Glomerular visceral epithelial cell (primary cell): ENCODE measurements around the gene FGD6.
A peak's percentile ranks its signal among the peaks of the same experiment; 100 is the strongest.
"Not testable (repeated sequence)": the region's sequence is repeated elsewhere in the genome, so short reads cannot be mapped to it uniquely, and the experiment has no call there.

Experiments used
- DNase-seq: peaks from one replicate; pipeline ENCODE4 v3.0.0-alpha.2; 2016; ENCODE audit errors: extremely low spot score

FGD6 gene

GRCh38 chr12:95178136-95178535, 39.1 kb downstream of the FGD6 start:
- no peak for DNase-seq

DNA sequence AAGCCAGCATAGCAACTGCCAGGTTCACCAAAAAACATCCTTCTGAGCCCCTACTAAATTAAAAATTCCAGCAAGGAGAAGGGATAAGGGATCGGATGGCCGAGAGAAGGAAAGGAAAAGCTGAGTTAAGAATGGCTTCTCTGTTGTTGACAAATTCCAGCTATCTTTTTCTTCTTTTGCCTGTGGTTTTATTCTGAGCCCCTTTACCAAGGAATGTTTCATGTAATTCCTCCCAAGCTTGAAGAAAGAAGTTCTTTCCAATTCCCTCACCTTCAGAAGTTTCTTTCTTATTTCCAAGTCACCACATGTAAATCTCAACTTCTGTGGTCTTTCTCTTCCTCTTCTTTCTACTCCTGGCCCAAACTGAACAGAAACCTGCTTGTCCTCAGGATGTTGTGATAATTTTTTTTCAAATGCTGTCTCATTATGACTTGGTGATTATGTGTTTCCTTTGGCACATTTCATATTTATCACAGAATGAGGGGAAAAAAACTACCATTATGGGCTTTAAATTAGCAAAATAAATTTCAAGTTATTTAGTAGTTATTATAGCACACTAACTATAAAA, 40.0 kb downstream of the FGD6 start:
- DNase-seq = no peak

DNA sequence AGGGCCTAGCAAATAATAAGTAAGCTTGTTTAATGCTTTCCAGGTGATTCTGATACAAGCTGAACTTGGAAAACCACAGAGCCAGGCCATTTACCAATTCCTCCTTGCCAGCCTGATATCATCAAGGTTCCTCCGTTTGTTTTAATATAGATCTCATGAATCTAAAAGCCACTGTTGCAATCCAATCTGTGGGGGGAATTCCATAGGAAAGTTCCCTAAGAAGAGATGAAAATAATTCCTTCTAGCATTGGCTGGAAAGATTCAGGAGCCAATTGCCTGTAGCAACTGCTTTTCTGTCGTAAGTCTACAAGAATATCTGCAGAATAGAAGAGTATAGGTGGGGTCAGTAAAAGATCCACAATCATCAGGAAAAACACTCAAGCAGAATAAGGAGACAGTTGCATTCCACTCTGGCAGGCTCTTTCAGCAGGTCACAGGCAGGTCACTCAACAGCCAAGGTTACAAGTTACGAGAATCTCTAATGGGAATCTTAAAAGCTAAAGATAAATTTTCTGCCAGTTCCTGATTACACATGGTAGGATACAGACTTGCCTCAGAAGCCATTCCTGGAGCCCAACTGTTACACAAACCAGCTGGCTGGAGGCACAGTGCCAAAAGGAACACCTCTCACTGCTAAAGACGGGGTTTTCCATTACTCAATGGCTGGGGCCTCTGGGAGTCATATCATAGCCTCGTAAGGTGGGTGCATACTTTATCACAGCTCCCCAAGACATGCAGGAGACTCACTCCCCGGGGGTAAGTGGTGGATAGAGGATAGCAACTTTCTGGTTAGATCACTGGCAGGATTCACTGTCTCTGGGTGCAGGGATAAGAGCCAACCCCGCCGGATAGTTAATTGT, 43.6 kb downstream of the FGD6 start:
- peak; percentile 97 for DNase-seq

DNA sequence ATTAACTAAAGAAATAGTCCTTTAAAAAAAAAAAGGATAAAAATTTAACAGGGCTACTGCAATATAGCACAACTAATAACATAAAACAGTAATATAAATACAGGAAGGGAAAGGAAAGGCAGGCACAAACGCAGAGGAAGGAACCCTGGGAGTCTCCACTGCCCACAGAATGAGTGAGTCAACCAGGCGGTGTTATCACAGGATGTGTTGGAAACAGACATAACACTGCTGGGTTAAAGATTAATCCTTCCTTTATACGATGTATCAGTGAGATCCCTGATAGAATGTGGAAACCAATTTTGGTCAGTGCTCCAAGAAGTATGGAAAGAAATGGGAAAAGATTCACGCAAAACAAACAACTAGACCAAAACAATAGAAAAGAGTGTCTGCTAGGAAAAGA, 47.9 kb downstream of the FGD6 start:
- DNase-seq = peak; percentile 89

- DNase-seq = peak; percentile 12
These were observed 48.5 kb downstream of the FGD6 start for GRCh38 chr12:95168746-95169145.

- peak; percentile 15 for DNase-seq
These were observed 52.6 kb downstream of the FGD6 start for GRCh38 chr12:95164656-95165055.

DNA sequence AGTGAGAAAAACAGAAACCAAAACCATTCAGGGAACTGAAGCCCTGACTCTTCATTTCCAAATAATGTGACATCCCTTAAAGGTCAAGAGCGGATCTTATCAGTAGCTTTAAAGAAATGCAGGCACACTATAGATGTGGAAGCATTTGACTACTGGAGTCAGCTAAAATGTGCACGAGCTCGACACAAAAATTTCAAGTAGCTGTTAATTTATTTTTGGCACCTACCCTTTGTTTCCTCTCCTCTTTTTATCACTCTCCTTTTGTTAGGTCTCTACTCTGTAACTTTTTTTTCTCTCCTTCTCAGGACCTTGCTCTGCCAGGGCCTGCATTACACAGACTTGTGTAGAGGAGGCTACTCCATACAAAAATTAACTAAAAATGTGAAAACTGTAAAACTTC, 58.3 kb downstream of the FGD6 start:
- no peak for DNase-seq

GRCh38 chr12:95151821-95152220, 65.4 kb downstream of the FGD6 start:
- no peak for DNase-seq

- DNase-seq = no peak
These were observed 65.9 kb downstream of the FGD6 start for GRCh38 chr12:95151406-95151805.

- DNase-seq = no peak
These were observed 66.8 kb downstream of the FGD6 start for GRCh38 chr12:95150501-95150900.

- DNase-seq = no peak
These were observed 69.4 kb downstream of the FGD6 start for GRCh38 chr12:95147866-95148265.

DNA sequence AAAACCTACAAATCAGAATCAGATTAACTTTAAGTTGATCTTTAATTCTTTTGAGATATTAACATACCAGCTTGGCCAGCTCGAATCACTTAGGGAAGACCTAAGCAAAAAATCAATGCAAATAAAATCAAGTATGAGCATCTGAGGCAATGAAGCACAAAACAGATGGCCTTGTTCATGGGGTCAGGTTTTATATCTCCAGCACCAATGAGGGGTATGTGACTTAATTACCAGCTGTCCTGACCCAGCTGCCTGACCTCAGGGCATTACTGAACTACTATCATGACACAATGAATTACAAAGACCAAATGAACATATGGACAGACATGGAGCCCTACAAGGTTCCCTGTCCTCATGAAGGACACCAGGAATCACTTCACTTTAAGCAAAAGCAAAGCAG, 70.5 kb downstream of the FGD6 start:
- no peak for DNase-seq

- DNase-seq = no peak
These were observed 73.6 kb downstream of the FGD6 start for GRCh38 chr12:95143621-95144205.

- DNase-seq = no peak
These were observed 74.7 kb downstream of the FGD6 start for GRCh38 chr12:95142431-95143151.

- no peak for DNase-seq
These were observed 76.0 kb downstream of the FGD6 start for GRCh38 chr12:95141310-95141709.

DNA sequence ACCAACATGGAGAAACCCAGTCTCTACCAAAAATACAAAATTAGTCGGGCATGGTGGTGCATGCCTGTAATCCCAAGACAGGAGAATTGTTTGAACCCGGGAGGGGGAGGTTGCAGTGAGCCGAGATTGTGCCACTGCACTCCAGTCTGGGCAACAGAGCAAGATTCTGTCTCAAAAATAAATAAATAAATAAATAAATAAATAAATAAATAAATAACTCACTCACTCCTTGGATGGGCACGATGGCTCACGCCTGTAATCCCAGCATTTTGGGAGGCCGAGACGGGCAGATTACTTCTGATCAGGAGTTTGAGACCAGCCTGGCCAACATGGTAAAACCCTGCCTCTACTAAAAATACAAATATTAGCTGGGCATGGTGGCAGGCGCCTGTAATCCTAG, 79.2 kb downstream of the FGD6 start:
- DNase-seq = not testable (repeated sequence)

- DNase-seq = peak; percentile 7
These were observed 80.7 kb downstream of the FGD6 start for GRCh38 chr12:95136598-95136997.

- DNase-seq = no peak
These were observed 83.2 kb downstream of the FGD6 start for GRCh38 chr12:95134085-95134484.

- no peak for DNase-seq
These were observed 85.5 kb downstream of the FGD6 start for GRCh38 chr12:95131589-95132340.

DNA sequence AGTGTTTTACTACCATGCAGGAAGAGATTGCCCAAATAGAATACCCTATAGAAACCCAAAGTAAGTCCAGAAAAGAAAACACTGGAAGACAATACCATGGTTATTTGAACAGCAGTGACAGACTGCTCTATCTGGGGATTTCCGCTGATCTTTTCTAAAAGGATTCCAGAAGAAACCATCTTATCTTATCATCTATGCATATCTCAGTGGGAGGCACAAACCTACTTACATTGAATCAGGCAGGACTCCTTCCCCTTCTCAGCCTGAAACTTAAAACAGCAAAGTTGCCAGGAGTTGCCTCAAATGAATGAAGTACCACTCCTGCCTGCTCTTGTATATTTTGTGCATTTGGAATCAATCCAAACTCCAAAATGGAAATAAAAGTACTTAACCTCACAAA, 87.2 kb downstream of the FGD6 start:
- no peak for DNase-seq

DNA sequence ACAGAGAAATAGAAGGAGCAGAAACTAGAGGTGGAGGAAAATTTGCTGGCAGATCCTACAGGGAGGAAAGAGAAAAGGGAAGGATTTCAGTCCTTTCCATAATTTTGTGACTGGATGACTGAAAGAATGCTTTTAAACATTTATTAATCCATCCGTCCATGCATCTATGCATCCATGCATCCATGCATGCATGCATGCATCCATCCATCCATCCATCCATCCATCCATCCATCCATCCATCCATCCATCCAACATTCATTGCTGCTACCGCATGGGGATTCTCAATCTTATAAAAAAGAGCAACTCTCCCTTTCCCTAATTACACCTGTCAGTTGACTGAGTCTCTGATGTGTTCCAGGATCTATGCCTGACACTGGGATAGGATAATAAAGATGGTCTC, 88.2 kb downstream of the FGD6 start:
- no peak for DNase-seq

GRCh38 chr12:95126736-95127135, 90.5 kb downstream of the FGD6 start:
- DNase-seq = no peak
